Testis (tissue), 2 donors: Measurements from ENCODE around the gene POGLUT3.

Experiments used
- POLR2A ChIP-seq: fragments of 450-650 bp; IDR thresholded peaks from one replicate; pipeline ENCODE4 v1.6.1; 2017; ENCODE audit warnings: antibody characterized with exemption, mild to moderate bottlenecking, moderate library complexity
- TF ChIP-seq, protein P1 (sequence below), 3 experiments: fragments of 450-650 bp in 2 of 3; fragments of 200-600 bp in 1 of 3; sonication (generic) in 1 of 3; IDR thresholded peaks; one replicate each; pipeline ENCODE4 v1.5.1; 2016 to 2019; ENCODE audit warnings: antibody characterized with exemption in 3 of 3, mild to moderate bottlenecking in 2 of 3, moderate library complexity in 1 of 3

DNA sequence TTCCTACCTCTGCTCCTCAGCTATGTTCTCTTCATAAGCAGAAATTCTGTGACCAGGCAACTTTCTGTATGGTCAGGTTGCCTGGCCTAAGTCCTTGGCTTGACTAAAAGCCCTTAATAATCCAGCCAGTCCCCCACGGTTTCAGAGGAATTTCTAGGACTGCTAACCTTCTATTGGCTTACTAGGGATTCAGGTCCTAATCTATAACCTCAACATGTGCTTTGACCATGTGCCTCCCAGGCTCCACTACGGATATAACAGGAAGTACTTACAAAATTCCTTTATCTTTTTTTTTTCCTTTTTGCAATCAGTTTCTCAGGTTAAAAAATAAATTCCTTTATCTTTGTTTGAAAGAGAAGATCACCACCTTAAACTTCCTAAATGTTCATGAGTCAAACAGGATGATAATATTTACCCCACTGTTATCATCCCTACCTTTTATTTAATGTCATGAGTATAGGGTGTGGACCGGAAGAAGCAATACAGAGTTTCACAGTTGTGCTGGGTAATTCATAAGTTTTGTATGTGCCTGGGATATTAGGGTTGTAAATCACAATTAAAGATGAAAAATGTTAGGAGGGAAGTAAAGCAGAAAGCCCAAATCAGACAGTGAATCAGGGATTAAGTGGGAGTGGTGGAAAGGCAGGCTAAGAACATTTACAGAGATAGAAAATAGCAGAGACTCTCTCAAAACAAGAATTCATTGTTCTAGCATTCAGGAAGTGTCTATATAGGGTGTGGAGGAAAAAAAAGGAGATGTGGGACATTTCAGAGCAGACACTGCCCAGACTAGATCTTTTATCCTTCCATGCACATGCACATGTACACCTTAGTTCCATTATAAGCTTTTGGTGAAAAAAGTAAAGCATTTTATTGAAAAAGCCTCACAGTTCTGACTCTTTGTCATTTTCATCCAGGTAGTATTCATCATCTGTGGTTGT is 10.7 kb upstream of the POGLUT3 start:
- TF ChIP-seq, protein P1, sequence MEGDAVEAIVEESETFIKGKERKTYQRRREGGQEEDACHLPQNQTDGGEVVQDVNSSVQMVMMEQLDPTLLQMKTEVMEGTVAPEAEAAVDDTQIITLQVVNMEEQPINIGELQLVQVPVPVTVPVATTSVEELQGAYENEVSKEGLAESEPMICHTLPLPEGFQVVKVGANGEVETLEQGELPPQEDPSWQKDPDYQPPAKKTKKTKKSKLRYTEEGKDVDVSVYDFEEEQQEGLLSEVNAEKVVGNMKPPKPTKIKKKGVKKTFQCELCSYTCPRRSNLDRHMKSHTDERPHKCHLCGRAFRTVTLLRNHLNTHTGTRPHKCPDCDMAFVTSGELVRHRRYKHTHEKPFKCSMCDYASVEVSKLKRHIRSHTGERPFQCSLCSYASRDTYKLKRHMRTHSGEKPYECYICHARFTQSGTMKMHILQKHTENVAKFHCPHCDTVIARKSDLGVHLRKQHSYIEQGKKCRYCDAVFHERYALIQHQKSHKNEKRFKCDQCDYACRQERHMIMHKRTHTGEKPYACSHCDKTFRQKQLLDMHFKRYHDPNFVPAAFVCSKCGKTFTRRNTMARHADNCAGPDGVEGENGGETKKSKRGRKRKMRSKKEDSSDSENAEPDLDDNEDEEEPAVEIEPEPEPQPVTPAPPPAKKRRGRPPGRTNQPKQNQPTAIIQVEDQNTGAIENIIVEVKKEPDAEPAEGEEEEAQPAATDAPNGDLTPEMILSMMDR (IDR thresholded peaks at IDR 0.05): no peak
- TF ChIP-seq POLR2A: no peak
